NCI-H1694 (cell line): ENCODE data around the gene TSR3.
"Not testable (repeated sequence)": the region's sequence is repeated elsewhere in the genome, so short reads cannot be mapped to it uniquely, and the experiment has no call there.

Experiments used
- DNase-seq: peaks from one replicate; lab custom pipeline; 2025; lab: John Stamatoyannopoulos, UW

TSR3 gene

GRCh38 chr16:1337486-1337885, 14.2 kb downstream of the TSR3 start:
- DNase-seq = no peak

GRCh38 chr16:1336619-1337018, 15.1 kb downstream of the TSR3 start:
- no peak for DNase-seq

- DNase-seq = no peak
Measured at GRCh38 chr16:1335996-1336395, 15.7 kb downstream of the TSR3 start.

GRCh38 chr16:1335211-1335971, 16.3 kb downstream of the TSR3 start:
- DNase-seq = no peak

GRCh38 chr16:1334739-1335138, 16.9 kb downstream of the TSR3 start:
- no peak for DNase-seq

- DNase-seq = no peak
Measured at GRCh38 chr16:1333854-1334700, 17.6 kb downstream of the TSR3 start.

- no peak for DNase-seq
Measured at GRCh38 chr16:1333149-1333812, 18.4 kb downstream of the TSR3 start, which contains the start of gene BAIAP3. Gene BAIAP3, plus strand, starts transcription at chr16:1333645. Its CDS starts 4,905 bp downstream, at chr16:1338550.

- DNase-seq = no peak
Measured at GRCh38 chr16:1332618-1333148, 19.0 kb downstream of the TSR3 start.

GRCh38 chr16:1331712-1332617, 19.7 kb downstream of the TSR3 start:
- DNase-seq = no peak

GRCh38 chr16:1330931-1331711, 20.6 kb downstream of the TSR3 start:
- no peak for DNase-seq

- no peak for DNase-seq
Measured at GRCh38 chr16:1330260-1330914, 21.3 kb downstream of the TSR3 start.

- not testable (repeated sequence) for DNase-seq
Measured at GRCh38 chr16:1328961-1329360, 22.7 kb downstream of the TSR3 start.

- DNase-seq = not testable (repeated sequence)
Measured at GRCh38 chr16:1328136-1328535, 23.5 kb downstream of the TSR3 start.

GRCh38 chr16:1327619-1327947, 24.1 kb downstream of the TSR3 start:
- DNase-seq = no peak

- DNase-seq = no peak
Measured at GRCh38 chr16:1326946-1327618, 24.6 kb downstream of the TSR3 start.

- no peak for DNase-seq
Measured at GRCh38 chr16:1326391-1326790, 25.3 kb downstream of the TSR3 start.

- DNase-seq = no peak
Measured at GRCh38 chr16:1325673-1326371, 25.9 kb downstream of the TSR3 start.

GRCh38 chr16:1325261-1325660, 26.4 kb downstream of the TSR3 start:
- no peak for DNase-seq

- no peak for DNase-seq
Measured at GRCh38 chr16:1324286-1324826, 27.3 kb downstream of the TSR3 start.
